B cell (primary cell): ENCODE measurements around the gene MVB12B. TPM values are rescaled to one million over a fixed set of nuclear protein-coding genes. Genes with fewer than 3 reads are reported as not detected.

Experiments
- ATAC-seq: fragments of 200-7000 bp; cut with Tn5 transposase; one replicate; pipeline ENCODE4 v1.10.0; 2021; ENCODE audit warnings: low read depth, mild to moderate bottlenecking, moderate number of reproducible peaks, moderate library complexity
- CTCF ChIA-PET: fragments of 350-600 bp; sonication (Branson Sonifier 250); formaldehyde crosslinking; loops from one replicate; lab custom pipeline; 2021; ENCODE audit warnings: antibody characterized with exemption, inconsistent platforms; lab: Charles Lee
- POLR2A ChIA-PET: fragments of 350-600 bp; sonication (Branson Sonifier 250); formaldehyde crosslinking; loops from one replicate; lab custom pipeline; 2021; ENCODE audit warnings: antibody characterized with exemption; lab: Charles Lee
- DNase-seq: peaks from one replicate; pipeline ENCODE4 v3.0.0; 2013
- H2AFZ ChIP-seq: 2 replicates; pipeline ENCODE4 v1.6.1; 2012; ENCODE audit warnings: mild to moderate bottlenecking, low read depth, low read length; ENCODE audit not compliant: insufficient read depth, poor library complexity, severe bottlenecking
- H3K27ac ChIP-seq, 2 donors: 1 replicate in 1 of 2; 2 replicates in 1 of 2; pipeline ENCODE4 v1.5.1; 2012 to 2013; ENCODE audit warnings: low read length in 2 of 2, mild to moderate bottlenecking in 2 of 2, moderate library complexity in 1 of 2
- H3K27me3 ChIP-seq, 4 experiments: fragments of 200-600 bp in 1 of 4; sonication (generic) in 1 of 4; replicated peaks in 1 of 4; 1 replicate in 2 of 4; 2 replicates in 2 of 4; pipeline versions ENCODE4 v1.6.1 to v1.7.0; 2013 to 2016; ENCODE audit warnings: low read length in 3 of 4, mild to moderate bottlenecking in 2 of 4, mixed read lengths in 1 of 4, moderate library complexity in 1 of 4; ENCODE audit not compliant: insufficient read depth in 4 of 4, control insufficient read depth in 3 of 4; ENCODE audit errors: control extremely low read depth in 1 of 4
- H3K36me3 ChIP-seq, 2 experiments: replicated peaks in 1 of 2; 1 replicate in 1 of 2; 2 replicates in 1 of 2; pipeline versions ENCODE4 v1.6.1 to v1.7.1; 2013; ENCODE audit warnings: low read length in 1 of 2; ENCODE audit not compliant: insufficient read depth in 2 of 2, control insufficient read depth in 1 of 2; ENCODE audit errors: control extremely low read depth in 1 of 2, extremely low read depth in 1 of 2
- H3K4me1 ChIP-seq, 2 donors: fragments of 200-600 bp in 1 of 2; sonication (generic) in 1 of 2; 1 replicate in 1 of 2; 2 replicates in 1 of 2; pipeline versions ENCODE4 v1.5.1 to v1.6.1; 2013 to 2017; ENCODE audit warnings: low read length in 2 of 2; ENCODE audit not compliant: control insufficient read depth in 2 of 2, insufficient read depth in 2 of 2
- H3K4me2 ChIP-seq: replicated peaks from 2 replicates; pipeline ENCODE3; 2012; ENCODE audit warnings: mild to moderate bottlenecking, low read depth, low read length; ENCODE audit not compliant: poor library complexity, severe bottlenecking
- H3K4me3 ChIP-seq, 5 experiments: fragments of 200-600 bp in 1 of 5; sonication (generic) in 1 of 5; 1 replicate in 3 of 5; 2 replicates in 2 of 5; pipeline versions ENCODE4 v1.5.1 to v1.7.0; 2011 to 2016; ENCODE audit warnings: low read length in 4 of 5, mild to moderate bottlenecking in 4 of 5, low read depth in 2 of 5, control low read depth in 1 of 5, moderate library complexity in 1 of 5; ENCODE audit not compliant: insufficient read depth in 1 of 5; ENCODE audit errors: control extremely low read depth in 1 of 5, extremely low read depth in 1 of 5
- H3K79me2 ChIP-seq: fragments of 200-600 bp; sonication (generic); one replicate; pipeline ENCODE4 v1.6.0; 2016; ENCODE audit warnings: low read length; ENCODE audit not compliant: control insufficient read depth, insufficient read depth
- H3K9ac ChIP-seq: fragments of 200-600 bp; sonication (generic); 2 replicates; pipeline ENCODE4 v1.6.1; 2017; ENCODE audit warnings: mild to moderate bottlenecking, low read length, moderate library complexity
- H3K9me3 ChIP-seq, 3 donors: one replicate each; pipeline versions ENCODE4 v1.6.1 to v1.7.1; 2013; ENCODE audit warnings: low read length in 2 of 3; ENCODE audit not compliant: control insufficient read depth in 2 of 3, insufficient read depth in 1 of 3; ENCODE audit errors: control extremely low read depth in 1 of 3
- H4K20me1 ChIP-seq: 2 replicates; pipeline ENCODE4 v1.6.0; 2012; ENCODE audit warnings: mild to moderate bottlenecking, low read length; ENCODE audit not compliant: insufficient read depth, control insufficient read depth, poor library complexity, severe bottlenecking
- H3K27ac Mint-ChIP-seq: one replicate; pipeline ENCODE4 v1.8.0; 2021; ENCODE audit warnings: mixed read lengths
- H3K27me3 Mint-ChIP-seq: one replicate; pipeline ENCODE4 v1.8.0; 2021; ENCODE audit warnings: mixed read lengths
- H3K4me1 Mint-ChIP-seq: one replicate; pipeline ENCODE4 v1.8.0; 2021; ENCODE audit warnings: mixed read lengths
- H3K4me3 Mint-ChIP-seq: one replicate; pipeline ENCODE4 v1.8.0; 2021; ENCODE audit warnings: mixed read lengths
- H3K9me3 Mint-ChIP-seq: one replicate; pipeline ENCODE4 v1.8.0; 2022; ENCODE audit warnings: mixed read lengths; ENCODE audit not compliant: insufficient read depth
- CTCF ChIP-seq: fragments of 200-600 bp; IDR thresholded peaks from one replicate; pipeline ENCODE4 v1.8.0; 2022; ENCODE audit warnings: antibody characterized with exemption, mild to moderate bottlenecking
- EZH2 ChIP-seq: IDR thresholded peaks from 2 replicates; pipeline ENCODE4 v1.6.1; 2012; ENCODE audit warnings: borderline replicate concordance, low read depth, mild to moderate bottlenecking, moderate library complexity, low read length; ENCODE audit not compliant: insufficient read depth, poor library complexity, severe bottlenecking
- WGBS: methylation state at CpG from one replicate; pipeline ENCODE4 v1.1.5; 2013; ENCODE audit warnings: missing lambda C conversion rate; ENCODE audit not compliant: insufficient coverage; 5-methylcytosine and 5-hydroxymethylcytosine counted together
- intact Hi-C: fragments of 100-400 bp; cut with micrococcal nuclease; formaldehyde crosslinking; loops from one replicate; pipeline ENCODE4 v1.10.0; 2022
- polyA plus RNA-seq: library from polyadenylated mRNA; depleted of rRNA; stranded (reverse); fragments of >200 nt; gene quantifications from 2 replicates; pipeline ENCODE4 v1.2.3, GENCODE V29; 2012
- total RNA-seq, 2 donors: library from RNA; stranded (reverse); fragments of 120-200 nt in 1 of 2; gene quantifications; 1 replicate in 1 of 2; 2 replicates in 1 of 2; pipeline versions ENCODE4 v1.2.3 to v1.2.4, GENCODE V29; 2013 to 2022

Gene MVB12B
- total and polyA plus RNA-seq, 2 donors (not counting 1 experiment from before 2014, with no cell fraction given): 1.2 to 9.8 TPM

DNA sequence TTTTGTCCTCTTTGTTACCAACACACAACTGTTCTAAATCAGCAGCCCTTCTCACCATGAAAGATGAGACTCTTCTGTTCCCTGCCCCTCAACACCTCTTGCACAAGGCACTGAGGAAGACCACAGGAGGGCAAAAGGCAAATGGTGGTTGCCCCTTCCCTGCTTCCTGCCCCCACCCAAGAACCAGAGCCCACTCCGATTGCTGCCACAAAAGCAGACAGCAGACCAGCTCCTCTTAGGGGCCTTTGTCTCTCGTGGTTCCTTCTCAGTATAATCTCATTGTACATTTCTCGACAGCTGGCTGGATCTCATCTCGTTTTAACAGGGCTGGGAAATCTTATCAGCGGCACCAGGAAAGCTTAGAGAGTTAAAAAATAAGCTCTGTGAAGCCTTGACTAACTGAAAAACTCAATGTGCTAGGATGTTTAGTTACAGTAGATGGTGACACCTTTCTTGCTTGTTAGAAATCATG is 1.1 kb downstream of the MVB12B start:
- Histone ChIP-seq H2AFZ (peak overlapping the region; percentile 74), H3K4me3 (peak overlapping the region in 1 of 5 experiments; percentile 45), H3K27me3 (peaks cover 0 to 10% (median 0%) of the 10 kb centered on the region in 4 experiments), H3K4me1 (peaks cover 10 to 14% of the 10 kb centered on the region in 2 donors), H3K9ac (peak overlapping the region; percentile 61), H3K36me3 (no peaks in the 10 kb centered on the region), H3K79me2 (no peaks in the 10 kb centered on the region), H3K4me2 (peak overlapping the region; percentile 87), H3K27ac (no peak overlapping the region), H3K9me3 (peaks cover 2 to 12% (median 3%) of the 10 kb centered on the region in 3 donors), H4K20me1 (no peaks in the 10 kb centered on the region)
- CTCF ChIA-PET: interaction anchor here (1.3 to 4.2 kb wide), 6 partner anchors 12 to 171 kb away, joined by 4 to 23 read pairs (median 7); no protein-coding TSS in a partner anchor
- no peak for DNase-seq
- no peak for ATAC-seq
- peaks cover 18% of the 10 kb centered on the region for H3K4me1 Mint-ChIP-seq
- POLR2A ChIA-PET: interaction anchor here (1.3 kb wide), 1 partner anchor 20 kb away, joined by 4 read pairs; no protein-coding TSS in a partner anchor
- intact Hi-C loops: loop anchor here (10.0 kb wide), 1 partner anchor 237 kb away; no protein-coding TSS in a partner anchor
- TF ChIP-seq EZH2 (no peak), CTCF (no peak)
- peak overlapping the region; percentile 26 for H3K27ac Mint-ChIP-seq
- H3K27me3 Mint-ChIP-seq: peaks cover 21% of the 10 kb centered on the region
- peak overlapping the region; percentile 77 for H3K4me3 Mint-ChIP-seq
- peaks cover 4% of the 10 kb centered on the region for H3K9me3 Mint-ChIP-seq
- WGBS: 81% methylated on average over 2 of the region's 5 CpGs

GRCh38 chr9:126328407-126328806 is 1.8 kb downstream of the MVB12B start:
- Mint-ChIP-seq H3K9me3 (peaks cover 4% of the 10 kb centered on the region), H3K27me3 (peaks cover 23% of the 10 kb centered on the region), H3K4me3 (peak overlapping the region; percentile 77), H3K4me1 (peaks cover 18% of the 10 kb centered on the region), H3K27ac (peak overlapping the region; percentile 12)
- WGBS: 80% methylated on average over 3 of the region's 3 CpGs
- DNase-seq: no peak
- Histone ChIP-seq H3K9ac (no peak overlapping the region), H3K4me1 (peaks cover 10 to 14% of the 10 kb centered on the region in 2 donors), H3K27ac (no peak overlapping the region), H3K27me3 (peaks cover 0 to 10% (median 0%) of the 10 kb centered on the region in 4 experiments), H3K4me3 (no peak overlapping the region), H3K9me3 (peaks cover 2 to 12% (median 2%) of the 10 kb centered on the region in 3 donors), H4K20me1 (no peaks in the 10 kb centered on the region), H3K79me2 (no peaks in the 10 kb centered on the region), H3K4me2 (no peak overlapping the region), H2AFZ (no peak overlapping the region), H3K36me3 (no peaks in the 10 kb centered on the region)
- CTCF ChIA-PET: interaction anchor here (1.3 to 4.2 kb wide), 5 partner anchors 18 to 170 kb away, joined by 3 to 23 read pairs (median 5); no protein-coding TSS in a partner anchor
- TF ChIP-seq CTCF (no peak), EZH2 (no peak)
- intact Hi-C loops: loop anchor here (10.0 kb wide), 1 partner anchor 236 kb away; no protein-coding TSS in a partner anchor
- POLR2A ChIA-PET: no interaction called here
- no peak for ATAC-seq
